A549 (cell line): ENCODE measurements around the gene SLX9. TPM values are rescaled to one million over a fixed set of nuclear protein-coding genes. Genes with fewer than 3 reads are reported as not detected.

Experiments used
- ATAC-seq, 2 experiments: fragments of 200-7000 bp in 1 of 2; fragments of >200 bp in 1 of 2; cut with Nextera tagmentation in 1 of 2; cut with Tn5 transposase in 1 of 2; 3 replicates each; pipeline versions ENCODE4 v1.8.0 to v1.9.1; 2018 to 2020; ENCODE audit warnings: mild to moderate bottlenecking in 1 of 2, moderate library complexity in 1 of 2
- CTCF ChIA-PET: fragments of 300-600 bp; sonication (Branson Sonifier 250); formaldehyde crosslinking; extraction: SDS; loops from one replicate; lab custom pipeline; 2021; ENCODE audit warnings: antibody characterized with exemption, inconsistent platforms; lab: Yijun Ruan, JAX
- POLR2A ChIA-PET: fragments of 350-600 bp; formaldehyde crosslinking; extraction: SDS; loops from one replicate; lab custom pipeline; 2021; ENCODE audit warnings: antibody characterized with exemption, inconsistent platforms; lab: Yijun Ruan, JAX
- DNase-seq, 2 experiments: peaks; one replicate each; pipeline versions ENCODE4 v3.0.0 to v3.0.0-alpha.2; 2011 to 2016; ENCODE audit warnings: low read depth in 1 of 2, low spot score in 1 of 2
- FAIRE-seq: peaks from 2 replicates; lab custom pipeline; 2011; peaks lifted over from hg19 to GRCh38; lab: Jason Lieb, UNC
- H3K27ac ChIP-seq, 2 experiments: fragments of >200 bp; sonication (Bioruptor Twin); formaldehyde crosslinking; 3 replicates each; pipeline ENCODE4 v1.5.1; 2016 to 2017
- H3K4me1 ChIP-seq: fragments of >200 bp; sonication (Bioruptor Twin); formaldehyde crosslinking; 3 replicates; pipeline ENCODE4 v1.6.1; 2016
- H3K4me2 ChIP-seq: fragments of >200 bp; sonication (Bioruptor Twin); formaldehyde crosslinking; 3 replicates; pipeline ENCODE4 v1.6.1; 2016
- H3K4me3 ChIP-seq: fragments of >200 bp; sonication (Bioruptor Twin); formaldehyde crosslinking; 3 replicates; pipeline ENCODE4 v1.5.1; 2016
- H3K9me3 ChIP-seq: fragments of >200 bp; sonication (Bioruptor Twin); formaldehyde crosslinking; 3 replicates; pipeline ENCODE4 v1.6.1; 2016
- ATOH8 ChIP-seq: fragments of 250-450 bp; sonication (Bioruptor Pico); IDR thresholded peaks from 2 replicates; pipeline ENCODE4 v1.5.0; 2020; ENCODE audit warnings: low read depth, mild to moderate bottlenecking, moderate library complexity
- BHLHE40 ChIP-seq: IDR thresholded peaks from 2 replicates; pipeline ENCODE4 v1.6.1; 2012; ENCODE audit warnings: low read depth, low read length, inconsistent platforms
- CEBPB ChIP-seq, 2 experiments: fragments of >200 bp in 1 of 2; sonication (Bioruptor Twin) in 1 of 2; formaldehyde crosslinking in 1 of 2; IDR thresholded peaks; 2 replicates each; pipeline ENCODE4 v1.6.1; 2012 to 2016
- CHD4 ChIP-seq: fragments of 200-600 bp; sonication (generic); IDR thresholded peaks from 2 replicates; pipeline ENCODE4 v1.6.1; 2016; ENCODE audit warnings: antibody characterized with exemption, mild to moderate bottlenecking, borderline replicate concordance
- EHF ChIP-seq: fragments of 250-450 bp; sonication (Bioruptor Pico); IDR thresholded peaks from 2 replicates; pipeline ENCODE4 v1.5.0; 2020; ENCODE audit warnings: mild to moderate bottlenecking
- FOSB ChIP-seq: fragments of 250-450 bp; sonication (Bioruptor Pico); IDR thresholded peaks from 2 replicates; pipeline ENCODE4 v1.5.0; 2020; ENCODE audit warnings: mild to moderate bottlenecking, moderate library complexity
- FOXS1 ChIP-seq: fragments of 250-450 bp; sonication (Bioruptor Pico); IDR thresholded peaks from 2 replicates; pipeline ENCODE4 v1.5.0; 2020; ENCODE audit warnings: mild to moderate bottlenecking, moderate library complexity
- GATA3 ChIP-seq: IDR thresholded peaks from 2 replicates; pipeline ENCODE4 v1.6.1; 2012; ENCODE audit warnings: borderline replicate concordance
- HOXA7 ChIP-seq: fragments of 250-450 bp; sonication (Bioruptor Pico); IDR thresholded peaks from 2 replicates; pipeline ENCODE4 v1.5.0; 2020; ENCODE audit warnings: mild to moderate bottlenecking, moderate library complexity
- HOXB13 ChIP-seq: fragments of 250-450 bp; sonication (Bioruptor Pico); IDR thresholded peaks from 2 replicates; pipeline ENCODE4 v1.5.0; 2020; ENCODE audit warnings: low read depth, mild to moderate bottlenecking, moderate library complexity
- JUN ChIP-seq, 2 experiments: fragments of >200 bp; sonication (Bioruptor Twin); formaldehyde crosslinking; IDR thresholded peaks; 2 replicates in 1 of 2; 3 replicates in 1 of 2; pipeline ENCODE4 v1.6.1; 2016 to 2017
- MAFK ChIP-seq: fragments of 450-650 bp; IDR thresholded peaks from 2 replicates; pipeline ENCODE4 v1.6.1; 2014; ENCODE audit not compliant: partially characterized antibody
- MAZ ChIP-seq: fragments of 150-350 bp; IDR thresholded peaks from 2 replicates; pipeline ENCODE4 v1.6.1; 2014; ENCODE audit warnings: antibody characterized with exemption, low read depth, low read length, borderline replicate concordance
- MYC ChIP-seq: IDR thresholded peaks from 2 replicates; pipeline ENCODE4 v1.6.1; 2012; ENCODE audit warnings: mild to moderate bottlenecking, inconsistent platforms, low read length, improper control_type of control experiment, borderline replicate concordance
- NPAS2 ChIP-seq: fragments of 250-450 bp; sonication (Bioruptor Pico); IDR thresholded peaks from 2 replicates; pipeline ENCODE4 v1.8.0; 2022; ENCODE audit warnings: mild to moderate bottlenecking, moderate library complexity, borderline replicate concordance
- PHF8 ChIP-seq: fragments of 200-600 bp; sonication (generic); IDR thresholded peaks from 2 replicates; pipeline ENCODE4 v1.6.1; 2016; ENCODE audit warnings: low read depth, mild to moderate bottlenecking, antibody characterized with exemption, moderate library complexity, borderline replicate concordance
- RAD21 ChIP-seq, 2 experiments: fragments of >200 bp in 1 of 2; sonication (Bioruptor Twin) in 1 of 2; formaldehyde crosslinking in 1 of 2; IDR thresholded peaks in 1 of 2; conservative IDR thresholded peaks in 1 of 2; 2 replicates in 1 of 2; 3 replicates in 1 of 2; pipeline ENCODE4 v1.6.1; 2012 to 2018; ENCODE audit warnings: inconsistent platforms in 1 of 2
- RARB ChIP-seq: fragments of 250-450 bp; sonication (Bioruptor Pico); IDR thresholded peaks from 2 replicates; pipeline ENCODE4 v1.8.0; 2021; ENCODE audit warnings: mild to moderate bottlenecking, moderate library complexity
- RCOR1 ChIP-seq: fragments of 150-350 bp; IDR thresholded peaks from 2 replicates; pipeline ENCODE4 v1.6.1; 2014; ENCODE audit warnings: antibody characterized with exemption, low read length, low read depth
- SMC3 ChIP-seq: fragments of >200 bp; sonication (Bioruptor Twin); formaldehyde crosslinking; IDR thresholded peaks from 3 replicates; pipeline ENCODE4 v1.6.1; 2018; ENCODE audit warnings: inconsistent platforms
- ZC3H11A ChIP-seq: fragments of 450-650 bp; IDR thresholded peaks from 2 replicates; pipeline ENCODE4 v1.6.1; 2014; ENCODE audit warnings: antibody characterized with exemption, mild to moderate bottlenecking
- ZNF302 ChIP-seq: fragments of 250-450 bp; sonication (Bioruptor Pico); IDR thresholded peaks from 2 replicates; pipeline ENCODE4 v1.9.0; 2021; ENCODE audit warnings: inconsistent platforms, mild to moderate bottlenecking, moderate library complexity
- ZSCAN20 ChIP-seq: fragments of 250-450 bp; sonication (Bioruptor Pico); IDR thresholded peaks from 2 replicates; pipeline ENCODE4 v1.8.0; 2022; ENCODE audit warnings: mild to moderate bottlenecking, moderate library complexity
- WGBS: methylation state at CpG from one replicate; pipeline ENCODE4 v1.1.6; 2017; ENCODE audit errors: missing lambda C conversion rate; 5-methylcytosine and 5-hydroxymethylcytosine counted together
- polyA plus RNA-seq, 4 experiments: library from polyadenylated mRNA; depleted of rRNA in 3 of 4; stranded (reverse); fragments of >200 nt; fragmentation: RNase III in 1 of 4; extraction: RNeasy Plus Mini Kit Qiagen cat#74134 plus additional on column Dnase treatment in 1 of 4; gene quantifications; 2 replicates in 3 of 4; 3 replicates in 1 of 4; pipeline ENCODE4 v1.2.3, GENCODE V29; 2011 to 2017
- TF ChIP-seq, protein P1 (sequence below): fragments of 250-450 bp; sonication (Bioruptor Pico); IDR thresholded peaks from 2 replicates; pipeline ENCODE4 v1.5.0; 2021; ENCODE audit warnings: mild to moderate bottlenecking, moderate library complexity, borderline replicate concordance
- TF ChIP-seq, protein P2 (sequence below): fragments of 150-350 bp; IDR thresholded peaks from 2 replicates; pipeline ENCODE4 v1.6.1; 2014; ENCODE audit warnings: low read depth, mild to moderate bottlenecking, low read length

Gene SLX9
- polyA plus RNA-seq, 2 of the 4 experiments (the other 2 are of a cell fraction), result 26.9 to 40.6 TPM

- ChIA-PET POLR2A (interaction anchor here (0.8 kb wide), 1 partner anchor 10 kb away, joined by 3 read pairs; no protein-coding TSS in a partner anchor), CTCF (interaction anchor here (0.6 to 2.6 kb wide), 5 partner anchors 10 to 192 kb away, joined by 3 to 10 read pairs (median 3); no protein-coding TSS in a partner anchor)
- no peak for TF ChIP-seq SMC3
- no peak for TF ChIP-seq MAFK
- TF ChIP-seq ZC3H11A, result no peak
- no peak for TF ChIP-seq GATA3
- no peak for TF ChIP-seq EHF
- WGBS, result 83% methylated on average over 13 of the region's 15 CpGs
- FAIRE-seq, result no peak
- H3K27ac ChIP-seq, result peak overlapping the region in 1 of 2 experiments; percentile 68; a peak in 3 of 6 replicates
- H3K4me1 ChIP-seq, result peaks cover 29% of the 10 kb centered on the region
- no peak for DNase-seq
- H3K9me3 ChIP-seq, result no peaks in the 10 kb centered on the region
- ATAC-seq, result no peak
- H3K4me2 ChIP-seq, result no peak overlapping the region; the same call in 2 of the 3 replicates
- H3K4me3 ChIP-seq, result no peak overlapping the region
These were observed 22.3 kb upstream of the SLX9 start for GRCh38 chr21:44917446-44918106.

- ATAC-seq (no peak), FAIRE-seq (no peak), DNase-seq (no peak)
- ChIA-PET POLR2A (no interaction called here), CTCF (interaction anchor here (0.6 to 2.6 kb wide), 4 partner anchors 9 to 193 kb away, joined by 3 to 10 read pairs (median 6); no protein-coding TSS in a partner anchor)
- WGBS, result 80% methylated on average over 2 of the region's 12 CpGs
- Histone ChIP-seq H3K9me3 (no peaks in the 10 kb centered on the region), H3K4me1 (peaks cover 27% of the 10 kb centered on the region), H3K4me3 (no peak overlapping the region), H3K27ac (peak overlapping the region in 1 of 2 experiments; percentile 68; a peak in 2 of 6 replicates), H3K4me2 (no peak overlapping the region)
- TF ChIP-seq CHD4 (no peak), ATOH8 (no peak), RAD21 (conservative IDR thresholded peaks at IDR 0.05 in 1 of 2, IDR thresholded peaks at IDR 0.05 in 1 of 2) (no peak), BHLHE40 (no peak), HOXB13 (CRISPR knock-in tag) (no peak), NPAS2 (no peak), RARB (CRISPR knock-in tag) (no peak), FOXS1 (no peak), JUN (IDR thresholded peaks at IDR 0.05) (no peak), PHF8 (no peak), MYC (no peak), FOSB (no peak), ZNF302 (CRISPR knock-in tag) (no peak), ZSCAN20 (CRISPR knock-in tag) (no peak), RCOR1 (no peak), MAZ (no peak), HOXA7 (CRISPR knock-in tag) (no peak), CEBPB (IDR thresholded peaks at IDR 0.05) (no peak)
- TF ChIP-seq, protein P1, sequence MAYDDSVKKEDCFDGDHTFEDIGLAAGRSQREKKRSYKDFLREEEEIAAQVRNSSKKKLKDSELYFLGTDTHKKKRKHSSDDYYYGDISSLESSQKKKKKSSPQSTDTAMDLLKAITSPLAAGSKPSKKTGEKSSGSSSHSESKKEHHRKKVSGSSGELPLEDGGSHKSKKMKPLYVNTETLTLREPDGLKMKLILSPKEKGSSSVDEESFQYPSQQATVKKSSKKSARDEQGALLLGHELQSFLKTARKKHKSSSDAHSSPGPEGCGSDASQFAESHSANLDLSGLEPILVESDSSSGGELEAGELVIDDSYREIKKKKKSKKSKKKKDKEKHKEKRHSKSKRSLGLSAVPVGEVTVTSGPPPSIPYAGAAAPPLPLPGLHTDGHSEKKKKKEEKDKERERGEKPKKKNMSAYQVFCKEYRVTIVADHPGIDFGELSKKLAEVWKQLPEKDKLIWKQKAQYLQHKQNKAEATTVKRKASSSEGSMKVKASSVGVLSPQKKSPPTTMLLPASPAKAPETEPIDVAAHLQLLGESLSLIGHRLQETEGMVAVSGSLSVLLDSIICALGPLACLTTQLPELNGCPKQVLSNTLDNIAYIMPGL (CRISPR knock-in tag), result no peak
- TF ChIP-seq, protein P2, sequence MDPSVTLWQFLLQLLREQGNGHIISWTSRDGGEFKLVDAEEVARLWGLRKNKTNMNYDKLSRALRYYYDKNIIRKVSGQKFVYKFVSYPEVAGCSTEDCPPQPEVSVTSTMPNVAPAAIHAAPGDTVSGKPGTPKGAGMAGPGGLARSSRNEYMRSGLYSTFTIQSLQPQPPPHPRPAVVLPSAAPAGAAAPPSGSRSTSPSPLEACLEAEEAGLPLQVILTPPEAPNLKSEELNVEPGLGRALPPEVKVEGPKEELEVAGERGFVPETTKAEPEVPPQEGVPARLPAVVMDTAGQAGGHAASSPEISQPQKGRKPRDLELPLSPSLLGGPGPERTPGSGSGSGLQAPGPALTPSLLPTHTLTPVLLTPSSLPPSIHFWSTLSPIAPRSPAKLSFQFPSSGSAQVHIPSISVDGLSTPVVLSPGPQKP, result no peak
These were observed 21.7 kb upstream of the SLX9 start for GRCh38 chr21:44918107-44918470.
